GM23338 (cell line): ENCODE results near the gene CIB4. TPM values are rescaled to one million over a fixed set of nuclear protein-coding genes. Genes with fewer than 3 reads are reported as not detected.

ENCODE experiments used
- ATAC-seq: fragments of 200-7000 bp; cut with Tn5 transposase; 3 replicates; pipeline ENCODE4 v1.9.1; 2020
- DNase-seq: peaks from one replicate; pipeline ENCODE4 v3.0.0-alpha.2; 2015; ENCODE audit warnings: low spot score
- H2AFZ ChIP-seq: fragments of 200-600 bp; sonication (generic); 2 replicates; pipeline ENCODE4 v1.8.0; 2016; ENCODE audit warnings: antibody characterized with exemption, mild to moderate bottlenecking, moderate library complexity
- H3F3A ChIP-seq: fragments of 200-600 bp; sonication (generic); replicated peaks from 2 replicates; pipeline ENCODE4 v1.8.0; 2017; ENCODE audit warnings: antibody characterized with exemption, mixed run types, low read depth
- H3K27ac ChIP-seq: fragments of 200-600 bp; sonication (generic); 2 replicates; pipeline ENCODE4 v1.6.1; 2016; ENCODE audit warnings: low read depth
- H3K27me3 ChIP-seq: fragments of 200-600 bp; sonication (generic); 2 replicates; pipeline ENCODE4 v1.8.0; 2016; ENCODE audit warnings: mild to moderate bottlenecking, mixed run types, moderate library complexity; ENCODE audit not compliant: insufficient read depth
- H3K36me3 ChIP-seq: fragments of 200-600 bp; sonication (generic); 2 replicates; pipeline ENCODE4 v1.8.0; 2016; ENCODE audit warnings: mild to moderate bottlenecking; ENCODE audit not compliant: insufficient read depth
- H3K4me1 ChIP-seq: fragments of 200-600 bp; sonication (generic); 2 replicates; pipeline ENCODE4 v1.8.0; 2016; ENCODE audit warnings: mild to moderate bottlenecking, moderate library complexity; ENCODE audit not compliant: insufficient read depth
- H3K4me2 ChIP-seq: fragments of 200-600 bp; sonication (generic); 2 replicates; pipeline ENCODE4 v1.7.1; 2017; ENCODE audit warnings: mixed run types
- H3K4me3 ChIP-seq: fragments of 200-600 bp; sonication (generic); 2 replicates; pipeline ENCODE4 v1.6.1; 2016; ENCODE audit warnings: mixed run types
- H3K79me2 ChIP-seq: fragments of 200-600 bp; sonication (generic); replicated peaks from 2 replicates; pipeline ENCODE4 v1.8.0; 2017; ENCODE audit warnings: mild to moderate bottlenecking; ENCODE audit not compliant: insufficient read depth
- H3K9me2 ChIP-seq: fragments of 200-600 bp; sonication (generic); 2 replicates; pipeline ENCODE4 v1.8.0; 2017; ENCODE audit not compliant: insufficient read depth
- H4K20me1 ChIP-seq: fragments of 200-600 bp; sonication (generic); replicated peaks from 2 replicates; pipeline ENCODE4 v1.8.0; 2017; ENCODE audit warnings: mild to moderate bottlenecking; ENCODE audit not compliant: insufficient read depth
- H3K27ac Mint-ChIP-seq: 2 replicates; pipeline ENCODE4 v1.8.0; 2020; ENCODE audit warnings: inconsistent platforms, mild to moderate bottlenecking, moderate library complexity, mixed read lengths
- H3K27me3 Mint-ChIP-seq: 3 replicates; pipeline ENCODE4 v1.8.0; 2022; ENCODE audit warnings: low read depth, mild to moderate bottlenecking, moderate library complexity, mixed read lengths, inconsistent platforms; ENCODE audit not compliant: insufficient read depth, poor library complexity
- H3K36me3 Mint-ChIP-seq: 3 replicates; pipeline ENCODE4 v1.8.0; 2021; ENCODE audit warnings: low read depth, mild to moderate bottlenecking, inconsistent platforms, moderate library complexity, mixed read lengths
- H3K4me1 Mint-ChIP-seq: 3 replicates; pipeline ENCODE4 v1.8.0; 2020; ENCODE audit warnings: mild to moderate bottlenecking, inconsistent platforms, mixed read lengths
- H3K4me3 Mint-ChIP-seq: 3 replicates; pipeline ENCODE4 v1.8.0; 2021; ENCODE audit warnings: moderate library complexity, mild to moderate bottlenecking, inconsistent platforms, mixed read lengths
- H3K9me3 Mint-ChIP-seq: 3 replicates; pipeline ENCODE4 v1.8.0; 2020; ENCODE audit warnings: moderate library complexity, mild to moderate bottlenecking, inconsistent platforms, mixed read lengths
- CTCF ChIP-seq, 2 experiments: fragments of 200-600 bp in 1 of 2; sonication (generic) in 1 of 2; conservative IDR thresholded peaks; 2 replicates each; pipeline versions ENCODE4 v1.5.1 to v1.6.1; 2016 to 2017; ENCODE audit warnings: antibody characterized with exemption in 2 of 2, low read depth in 2 of 2, mild to moderate bottlenecking in 2 of 2, moderate library complexity in 1 of 2
- ETS1 ChIP-seq: IDR thresholded peaks from 2 replicates; pipeline ENCODE4 v1.6.1; 2016; ENCODE audit warnings: antibody characterized with exemption
- EZH2 ChIP-seq: fragments of 200-600 bp; sonication (generic); IDR thresholded peaks from one replicate; pipeline ENCODE4 v1.8.0; 2017; ENCODE audit warnings: antibody characterized with exemption, mild to moderate bottlenecking, low read depth; ENCODE audit not compliant: unreplicated experiment
- JUNB ChIP-seq: IDR thresholded peaks from one replicate; pipeline ENCODE4 v1.6.1; 2016; ENCODE audit warnings: antibody characterized with exemption; ENCODE audit not compliant: unreplicated experiment
- NANOG ChIP-seq: IDR thresholded peaks from 2 replicates; pipeline ENCODE4 v1.6.1; 2016; ENCODE audit warnings: antibody characterized with exemption, borderline replicate concordance
- POLR2AphosphoS5 ChIP-seq: IDR thresholded peaks from 2 replicates; pipeline ENCODE4 v1.6.1; 2016; ENCODE audit warnings: antibody characterized with exemption, low read depth
- REST ChIP-seq: IDR thresholded peaks from one replicate; pipeline ENCODE4 v1.6.1; 2018; ENCODE audit warnings: antibody characterized with exemption; ENCODE audit not compliant: unreplicated experiment
- ZNF331 ChIP-seq: fragments of 250-450 bp; sonication (Bioruptor Pico); IDR thresholded peaks from 2 replicates; pipeline ENCODE4 v1.5.0; 2020; ENCODE audit warnings: low read depth, mild to moderate bottlenecking, moderate library complexity
- ZNF462 ChIP-seq: fragments of 250-450 bp; sonication (Bioruptor Pico); IDR thresholded peaks from 2 replicates; pipeline ENCODE4 v1.5.0; 2020; ENCODE audit warnings: mild to moderate bottlenecking, moderate library complexity
- polyA plus RNA-seq: library from polyadenylated mRNA; unstranded; fragments of >200 nt; fragmentation: Nextera tagmentation; extraction: Ambion mirVana; gene quantifications from 2 replicates; pipeline ENCODE4 v1.2.1, GENCODE V29; 2016
- total RNA-seq: library from RNA; depleted of rRNA; stranded (reverse); fragments of >200 nt; shearing (Covaris generic); gene quantifications from 2 replicates; pipeline ENCODE4 v1.2.3, GENCODE V29; 2014

CIB4 gene
- total and polyA plus RNA-seq, 2 experiments from 2014 or later = not detected

- no peak for TF ChIP-seq ZNF462 (CRISPR knock-in tag)
- TF ChIP-seq POLR2AphosphoS5 = no peak
These were observed 66.1 kb downstream of the CIB4 start (continued) for GRCh38 chr2:26574900-26575560.

- no peaks in the 10 kb centered on the region for H3K36me3 Mint-ChIP-seq
- DNase-seq = no peak
- H3K27me3 ChIP-seq = no peaks in the 10 kb centered on the region
- no peak for ATAC-seq
- no peaks in the 10 kb centered on the region for H3K79me2 ChIP-seq
- H3K4me3 ChIP-seq = no peak overlapping the region
- H3K27ac ChIP-seq = no peak overlapping the region
- H3K27me3 Mint-ChIP-seq = peaks cover 4% of the 10 kb centered on the region
- H3K4me2 ChIP-seq = no peak overlapping the region
- no peaks in the 10 kb centered on the region for H3F3A ChIP-seq
- H3K4me1 ChIP-seq = peaks cover 6% of the 10 kb centered on the region; the same call in 1 of the 2 replicates
- H4K20me1 ChIP-seq = no peaks in the 10 kb centered on the region
- H3K9me3 Mint-ChIP-seq = no peaks in the 10 kb centered on the region
- peaks cover 15% of the 10 kb centered on the region for H3K4me1 Mint-ChIP-seq
- no peaks in the 10 kb centered on the region for H3K9me2 ChIP-seq
- no peak overlapping the region for H2AFZ ChIP-seq
- H3K4me3 Mint-ChIP-seq = no peak overlapping the region
- no peak overlapping the region for H3K27ac Mint-ChIP-seq
- no peaks in the 10 kb centered on the region for H3K36me3 ChIP-seq
- TF ChIP-seq EZH2 (no peak), JUNB (no peak), ZNF331 (CRISPR knock-in tag) (no peak), NANOG (no peak), CTCF (conservative IDR thresholded peaks at IDR 0.05; ENCODE audit: low read depth in 2 of 2) (no peak), ETS1 (no peak), REST (no peak)
These were observed 66.9 kb downstream of the CIB4 start for GRCh38 chr2:26574066-26574899.
